ENCODE results near the gene SMIM8. TPM values are rescaled to one million over a fixed set of nuclear protein-coding genes. Genes with fewer than 3 reads are reported as not detected.

SMIM8 gene
- total and polyA plus RNA-seq, 4 donors = 2.3 to 6.1 (median 5.2) TPM

DNA sequence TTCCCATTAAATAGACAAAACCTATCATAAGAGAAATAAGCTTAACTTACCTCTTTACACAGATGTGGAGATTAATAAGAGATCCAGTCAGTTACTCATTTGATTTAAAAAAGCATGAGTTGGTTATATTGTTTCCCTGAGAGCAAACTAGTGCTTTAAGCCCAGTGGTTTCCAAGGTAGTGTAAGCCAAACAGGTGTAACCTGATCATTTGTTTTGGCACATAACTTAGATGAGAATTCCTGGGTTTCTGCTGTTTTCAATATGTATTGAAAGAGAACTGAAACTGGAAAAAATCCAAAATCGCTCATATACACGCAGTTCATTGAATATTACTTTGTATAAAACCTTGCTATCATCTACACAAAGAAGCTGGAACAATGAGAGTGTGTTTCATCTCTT lies 30.5 kb upstream of the SMIM8 start (continued):
- TF ChIP-seq, protein P1, sequence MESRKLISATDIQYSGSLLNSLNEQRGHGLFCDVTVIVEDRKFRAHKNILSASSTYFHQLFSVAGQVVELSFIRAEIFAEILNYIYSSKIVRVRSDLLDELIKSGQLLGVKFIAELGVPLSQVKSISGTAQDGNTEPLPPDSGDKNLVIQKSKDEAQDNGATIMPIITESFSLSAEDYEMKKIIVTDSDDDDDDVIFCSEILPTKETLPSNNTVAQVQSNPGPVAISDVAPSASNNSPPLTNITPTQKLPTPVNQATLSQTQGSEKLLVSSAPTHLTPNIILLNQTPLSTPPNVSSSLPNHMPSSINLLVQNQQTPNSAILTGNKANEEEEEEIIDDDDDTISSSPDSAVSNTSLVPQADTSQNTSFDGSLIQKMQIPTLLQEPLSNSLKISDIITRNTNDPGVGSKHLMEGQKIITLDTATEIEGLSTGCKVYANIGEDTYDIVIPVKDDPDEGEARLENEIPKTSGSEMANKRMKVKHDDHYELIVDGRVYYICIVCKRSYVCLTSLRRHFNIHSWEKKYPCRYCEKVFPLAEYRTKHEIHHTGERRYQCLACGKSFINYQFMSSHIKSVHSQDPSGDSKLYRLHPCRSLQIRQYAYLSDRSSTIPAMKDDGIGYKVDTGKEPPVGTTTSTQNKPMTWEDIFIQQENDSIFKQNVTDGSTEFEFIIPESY (IDR thresholded peaks at IDR 0.05) = no peak
- TF ChIP-seq, protein P2, sequence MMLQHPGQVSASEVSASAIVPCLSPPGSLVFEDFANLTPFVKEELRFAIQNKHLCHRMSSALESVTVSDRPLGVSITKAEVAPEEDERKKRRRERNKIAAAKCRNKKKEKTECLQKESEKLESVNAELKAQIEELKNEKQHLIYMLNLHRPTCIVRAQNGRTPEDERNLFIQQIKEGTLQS (IDR thresholded peaks at IDR 0.05) = no peak

DNA sequence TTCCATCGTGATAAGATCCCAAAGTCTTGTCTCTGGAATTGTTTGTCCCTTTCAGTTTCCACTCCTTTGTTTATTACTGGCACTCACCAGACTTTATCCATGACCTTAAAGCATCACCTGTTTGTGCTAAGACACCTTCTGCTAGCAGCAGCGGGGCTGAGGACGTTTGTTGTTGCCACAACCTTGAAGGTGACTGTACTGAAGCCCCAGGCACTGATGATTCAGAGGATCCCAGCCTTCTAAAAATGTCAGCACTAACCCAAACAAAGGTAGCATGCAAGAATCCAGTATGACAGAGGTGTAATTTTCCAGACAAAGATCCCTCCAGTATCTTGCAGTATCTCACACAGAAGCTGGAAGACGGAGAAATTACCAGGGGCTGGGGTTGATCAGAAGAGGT lies 28.9 kb upstream of the SMIM8 start:
- Histone ChIP-seq H3K9ac (ENCODE audit: low read depth in 1 of 2, low read length in 2 of 2) (no peak overlapping the region), H3K27me3 (ENCODE audit: control insufficient read depth in 4 of 4, insufficient read depth in 4 of 4, low read length in 3 of 4) (no peaks in the 10 kb centered on the region), H3K9me3 (ENCODE audit: control insufficient read depth in 4 of 4, low read length in 3 of 4) (no peaks in the 10 kb centered on the region), H3K4me1 (ENCODE audit: control insufficient read depth in 4 of 4, insufficient read depth in 4 of 4, low read length in 3 of 4) (no peaks in the 10 kb centered on the region), H3K4me3 (ENCODE audit: low read depth in 1 of 3, low read length in 3 of 3) (no peak overlapping the region), H3K27ac (ENCODE audit: low read depth in 1 of 2, low read length in 2 of 2) (no peak overlapping the region), H3K36me3 (ENCODE audit: control insufficient read depth in 4 of 4, insufficient read depth in 3 of 4, low read depth in 1 of 4, low read length in 3 of 4) (no peaks in the 10 kb centered on the region)
- TF ChIP-seq, protein P3, sequence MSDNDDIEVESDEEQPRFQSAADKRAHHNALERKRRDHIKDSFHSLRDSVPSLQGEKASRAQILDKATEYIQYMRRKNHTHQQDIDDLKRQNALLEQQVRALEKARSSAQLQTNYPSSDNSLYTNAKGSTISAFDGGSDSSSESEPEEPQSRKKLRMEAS (IDR thresholded peaks at IDR 0.05) = no peak
- TF ChIP-seq JUND (IDR thresholded peaks at IDR 0.05) (no peak), RXRA (IDR thresholded peaks at IDR 0.05) (no peak), NR2F2 (IDR thresholded peaks at IDR 0.05) (no peak), GABPA (IDR thresholded peaks at IDR 0.05 in 1 of 2, conservative IDR thresholded peaks at IDR 0.05 in 1 of 2) (no peak), RAD21 (IDR thresholded peaks at IDR 0.05) (no peak), HNF4A (conservative IDR thresholded peaks at IDR 0.05) (no peak), EGR1 (IDR thresholded peaks at IDR 0.05; ENCODE audit: low read depth in 2 of 2) (no peak), TAF1 (conservative IDR thresholded peaks at IDR 0.05) (no peak), FOXA2 (IDR thresholded peaks at IDR 0.05) (no peak), SP1 (IDR thresholded peaks at IDR 0.05) (no peak), YY1 (IDR thresholded peaks at IDR 0.05) (no peak), FOXA1 (IDR thresholded peaks at IDR 0.05) (no peak), HNF4G (IDR thresholded peaks at IDR 0.05) (no peak)
- TF ChIP-seq, protein P4, sequence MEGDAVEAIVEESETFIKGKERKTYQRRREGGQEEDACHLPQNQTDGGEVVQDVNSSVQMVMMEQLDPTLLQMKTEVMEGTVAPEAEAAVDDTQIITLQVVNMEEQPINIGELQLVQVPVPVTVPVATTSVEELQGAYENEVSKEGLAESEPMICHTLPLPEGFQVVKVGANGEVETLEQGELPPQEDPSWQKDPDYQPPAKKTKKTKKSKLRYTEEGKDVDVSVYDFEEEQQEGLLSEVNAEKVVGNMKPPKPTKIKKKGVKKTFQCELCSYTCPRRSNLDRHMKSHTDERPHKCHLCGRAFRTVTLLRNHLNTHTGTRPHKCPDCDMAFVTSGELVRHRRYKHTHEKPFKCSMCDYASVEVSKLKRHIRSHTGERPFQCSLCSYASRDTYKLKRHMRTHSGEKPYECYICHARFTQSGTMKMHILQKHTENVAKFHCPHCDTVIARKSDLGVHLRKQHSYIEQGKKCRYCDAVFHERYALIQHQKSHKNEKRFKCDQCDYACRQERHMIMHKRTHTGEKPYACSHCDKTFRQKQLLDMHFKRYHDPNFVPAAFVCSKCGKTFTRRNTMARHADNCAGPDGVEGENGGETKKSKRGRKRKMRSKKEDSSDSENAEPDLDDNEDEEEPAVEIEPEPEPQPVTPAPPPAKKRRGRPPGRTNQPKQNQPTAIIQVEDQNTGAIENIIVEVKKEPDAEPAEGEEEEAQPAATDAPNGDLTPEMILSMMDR (IDR thresholded peaks at IDR 0.05; ENCODE audit: low read depth, low read length, missing input control) = no peak
- TF ChIP-seq, protein P2 (IDR thresholded peaks at IDR 0.05) = no peak
- TF ChIP-seq, protein P5, sequence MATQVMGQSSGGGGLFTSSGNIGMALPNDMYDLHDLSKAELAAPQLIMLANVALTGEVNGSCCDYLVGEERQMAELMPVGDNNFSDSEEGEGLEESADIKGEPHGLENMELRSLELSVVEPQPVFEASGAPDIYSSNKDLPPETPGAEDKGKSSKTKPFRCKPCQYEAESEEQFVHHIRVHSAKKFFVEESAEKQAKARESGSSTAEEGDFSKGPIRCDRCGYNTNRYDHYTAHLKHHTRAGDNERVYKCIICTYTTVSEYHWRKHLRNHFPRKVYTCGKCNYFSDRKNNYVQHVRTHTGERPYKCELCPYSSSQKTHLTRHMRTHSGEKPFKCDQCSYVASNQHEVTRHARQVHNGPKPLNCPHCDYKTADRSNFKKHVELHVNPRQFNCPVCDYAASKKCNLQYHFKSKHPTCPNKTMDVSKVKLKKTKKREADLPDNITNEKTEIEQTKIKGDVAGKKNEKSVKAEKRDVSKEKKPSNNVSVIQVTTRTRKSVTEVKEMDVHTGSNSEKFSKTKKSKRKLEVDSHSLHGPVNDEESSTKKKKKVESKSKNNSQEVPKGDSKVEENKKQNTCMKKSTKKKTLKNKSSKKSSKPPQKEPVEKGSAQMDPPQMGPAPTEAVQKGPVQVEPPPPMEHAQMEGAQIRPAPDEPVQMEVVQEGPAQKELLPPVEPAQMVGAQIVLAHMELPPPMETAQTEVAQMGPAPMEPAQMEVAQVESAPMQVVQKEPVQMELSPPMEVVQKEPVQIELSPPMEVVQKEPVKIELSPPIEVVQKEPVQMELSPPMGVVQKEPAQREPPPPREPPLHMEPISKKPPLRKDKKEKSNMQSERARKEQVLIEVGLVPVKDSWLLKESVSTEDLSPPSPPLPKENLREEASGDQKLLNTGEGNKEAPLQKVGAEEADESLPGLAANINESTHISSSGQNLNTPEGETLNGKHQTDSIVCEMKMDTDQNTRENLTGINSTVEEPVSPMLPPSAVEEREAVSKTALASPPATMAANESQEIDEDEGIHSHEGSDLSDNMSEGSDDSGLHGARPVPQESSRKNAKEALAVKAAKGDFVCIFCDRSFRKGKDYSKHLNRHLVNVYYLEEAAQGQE (IDR thresholded peaks at IDR 0.05) = no peak
- TF ChIP-seq, protein P1 (IDR thresholded peaks at IDR 0.05) = no peak
- 83% methylated on average over 4 of the region's 4 CpGs for WGBS
- no peak for DNase-seq (ENCODE audit: low spot score)

All from liver (tissue), 9 donors.